Osteoblast (primary cell): Measurements from ENCODE around the gene CELF5. TPM values are rescaled to one million over a fixed set of nuclear protein-coding genes. Genes with fewer than 3 reads are reported as not detected.
A peak's percentile ranks its signal among the peaks of the same experiment; 100 is the strongest.
"Not testable (repeated sequence)": the region's sequence is repeated elsewhere in the genome, so short reads cannot be mapped to it uniquely, and the experiment has no call there.

Experiments
- DNase-seq: peaks from one replicate; pipeline ENCODE4 v3.0.0; 2011; ENCODE audit warnings: low spot score, mixed read lengths; ENCODE audit not compliant: insufficient read length; ENCODE audit errors: missing footprints
- H2AFZ ChIP-seq: 2 replicates; pipeline ENCODE4 v1.6.0; 2011; ENCODE audit warnings: mild to moderate bottlenecking, low read length
- H3K27ac ChIP-seq: 2 replicates; pipeline ENCODE4 v1.5.1; 2011; ENCODE audit warnings: mild to moderate bottlenecking, low read depth, low read length, moderate library complexity
- H3K27me3 ChIP-seq: 2 replicates; pipeline ENCODE4 v1.6.0; 2012; ENCODE audit warnings: mild to moderate bottlenecking, control low read depth, inconsistent platforms, low read length, moderate library complexity; ENCODE audit not compliant: insufficient read depth
- H3K36me3 ChIP-seq: 2 replicates; pipeline ENCODE4 v1.5.1; 2011; ENCODE audit warnings: mild to moderate bottlenecking, low read length, control low read depth, moderate library complexity; ENCODE audit not compliant: insufficient read depth
- H3K4me1 ChIP-seq: 2 replicates; pipeline ENCODE4 v1.5.1; 2011; ENCODE audit warnings: mild to moderate bottlenecking, low read length, control low read depth, moderate library complexity; ENCODE audit not compliant: insufficient read depth
- H3K4me2 ChIP-seq: 2 replicates; pipeline ENCODE4 v1.6.0; 2011; ENCODE audit warnings: mild to moderate bottlenecking, low read length; ENCODE audit not compliant: insufficient read depth
- H3K4me3 ChIP-seq: fragments of 200-600 bp; sonication (generic); 3 replicates; pipeline ENCODE4 v1.5.1; 2012; ENCODE audit warnings: mild to moderate bottlenecking, low read length, inconsistent platforms; ENCODE audit not compliant: insufficient read depth
- H3K79me2 ChIP-seq: 2 replicates; pipeline ENCODE4 v1.6.0; 2012; ENCODE audit warnings: mild to moderate bottlenecking, low read length, control low read depth, inconsistent platforms; ENCODE audit not compliant: insufficient read depth
- H3K9me3 ChIP-seq: 2 replicates; pipeline ENCODE4 v1.5.1; 2011; ENCODE audit warnings: low read depth, low read length, control low read depth
- H4K20me1 ChIP-seq: 2 replicates; pipeline ENCODE4 v1.6.0; 2012; ENCODE audit warnings: mild to moderate bottlenecking, low read length, control low read depth; ENCODE audit not compliant: insufficient read depth
- total RNA-seq: library from RNA; depleted of rRNA; stranded (reverse); fragments of >200 nt; gene quantifications from 2 replicates; pipeline ENCODE4 v1.2.3, GENCODE V29; 2012
- TF ChIP-seq, protein P1 (sequence below): IDR thresholded peaks from 2 replicates; pipeline ENCODE4 v1.5.1; 2011; ENCODE audit warnings: mild to moderate bottlenecking, low read depth, low read length, moderate library complexity; ENCODE audit errors: extremely low read depth

Gene CELF5
- total RNA-seq, 1 donor, result not detected

GRCh38 chr19:3233116-3233515 is 8.7 kb downstream of the CELF5 start:
- H3K79me2 ChIP-seq, result no peaks in the 10 kb centered on the region
- peak; percentile 42 for DNase-seq
- H3K27ac ChIP-seq, result no peak overlapping the region
- no peak overlapping the region for H3K4me2 ChIP-seq
- H2AFZ ChIP-seq, result no peak overlapping the region
- no peaks in the 10 kb centered on the region for H3K36me3 ChIP-seq
- H3K9me3 ChIP-seq, result no peaks in the 10 kb centered on the region
- no peaks in the 10 kb centered on the region for H3K4me1 ChIP-seq
- TF ChIP-seq, protein P1, sequence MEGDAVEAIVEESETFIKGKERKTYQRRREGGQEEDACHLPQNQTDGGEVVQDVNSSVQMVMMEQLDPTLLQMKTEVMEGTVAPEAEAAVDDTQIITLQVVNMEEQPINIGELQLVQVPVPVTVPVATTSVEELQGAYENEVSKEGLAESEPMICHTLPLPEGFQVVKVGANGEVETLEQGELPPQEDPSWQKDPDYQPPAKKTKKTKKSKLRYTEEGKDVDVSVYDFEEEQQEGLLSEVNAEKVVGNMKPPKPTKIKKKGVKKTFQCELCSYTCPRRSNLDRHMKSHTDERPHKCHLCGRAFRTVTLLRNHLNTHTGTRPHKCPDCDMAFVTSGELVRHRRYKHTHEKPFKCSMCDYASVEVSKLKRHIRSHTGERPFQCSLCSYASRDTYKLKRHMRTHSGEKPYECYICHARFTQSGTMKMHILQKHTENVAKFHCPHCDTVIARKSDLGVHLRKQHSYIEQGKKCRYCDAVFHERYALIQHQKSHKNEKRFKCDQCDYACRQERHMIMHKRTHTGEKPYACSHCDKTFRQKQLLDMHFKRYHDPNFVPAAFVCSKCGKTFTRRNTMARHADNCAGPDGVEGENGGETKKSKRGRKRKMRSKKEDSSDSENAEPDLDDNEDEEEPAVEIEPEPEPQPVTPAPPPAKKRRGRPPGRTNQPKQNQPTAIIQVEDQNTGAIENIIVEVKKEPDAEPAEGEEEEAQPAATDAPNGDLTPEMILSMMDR, result no peak
- H4K20me1 ChIP-seq, result no peaks in the 10 kb centered on the region
- H3K4me3 ChIP-seq, result no peak overlapping the region
- H3K27me3 ChIP-seq, result peaks cover 21% of the 10 kb centered on the region

- Histone ChIP-seq H4K20me1 (no peaks in the 10 kb centered on the region), H3K9me3 (no peaks in the 10 kb centered on the region), H3K79me2 (no peaks in the 10 kb centered on the region), H3K36me3 (no peaks in the 10 kb centered on the region), H3K4me1 (no peaks in the 10 kb centered on the region), H2AFZ (no peak overlapping the region), H3K27me3 (peaks cover 18% of the 10 kb centered on the region), H3K4me2 (no peak overlapping the region), H3K27ac (no peak overlapping the region), H3K4me3 (no peak overlapping the region)
- TF ChIP-seq, protein P1, result no peak
- no peak for DNase-seq
Observed at GRCh38 chr19:3233831-3234230, 9.4 kb downstream of the CELF5 start.

DNA sequence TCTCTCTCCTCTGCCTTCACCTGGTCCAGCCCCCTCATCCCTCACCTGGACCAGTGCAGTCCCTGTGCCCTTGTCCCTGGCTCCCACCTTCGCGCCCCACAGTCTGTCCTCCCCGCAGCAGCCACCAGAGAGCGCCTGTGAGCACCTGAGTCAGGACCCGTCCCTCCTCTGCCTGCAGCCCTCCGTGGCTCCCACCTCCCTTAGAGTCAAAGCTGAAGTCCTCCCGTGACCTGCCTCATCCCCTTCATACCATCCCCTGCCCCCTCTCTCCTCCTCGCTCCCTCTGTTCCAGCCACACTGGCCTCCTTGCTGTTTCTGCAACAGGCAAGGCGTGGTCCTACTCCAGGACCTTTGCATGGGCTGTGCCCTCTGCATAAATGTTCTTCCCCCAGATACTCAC is 10.3 kb downstream of the CELF5 start:
- Histone ChIP-seq H3K36me3 (no peaks in the 10 kb centered on the region), H3K27me3 (peaks cover 9% of the 10 kb centered on the region), H3K9me3 (no peaks in the 10 kb centered on the region), H3K4me2 (no peak overlapping the region), H3K27ac (no peak overlapping the region), H3K4me3 (no peak overlapping the region), H4K20me1 (no peaks in the 10 kb centered on the region), H3K4me1 (no peaks in the 10 kb centered on the region), H2AFZ (no peak overlapping the region), H3K79me2 (no peaks in the 10 kb centered on the region)
- TF ChIP-seq, protein P1, result peak; percentile 23
- DNase-seq, result peak; percentile 68

DNA sequence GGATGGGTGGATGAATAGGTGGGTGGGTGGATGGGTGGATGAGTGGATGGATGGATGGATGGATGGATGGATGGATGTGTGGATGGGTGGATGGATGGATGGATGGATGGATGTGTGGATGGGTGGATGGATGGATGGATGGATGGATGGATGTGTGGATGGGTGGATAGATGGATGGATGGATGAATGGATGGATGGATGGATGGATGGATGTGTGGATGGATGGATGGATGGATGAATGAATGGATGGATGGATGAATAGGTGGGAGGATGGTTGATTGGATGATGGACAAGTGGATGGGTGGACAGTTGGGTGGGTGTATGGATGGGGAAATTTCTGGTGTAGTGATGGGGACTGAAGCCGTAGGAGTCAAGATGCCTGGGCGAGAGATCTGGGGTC is 11.1 kb downstream of the CELF5 start:
- H3K9me3 ChIP-seq, H3K27me3 ChIP-seq, H2AFZ ChIP-seq, H3K36me3 ChIP-seq, H3K27ac ChIP-seq, H4K20me1 ChIP-seq, H3K79me2 ChIP-seq, H3K4me1 ChIP-seq, H3K4me3 ChIP-seq, H3K4me2 ChIP-seq, DNase-seq: not testable (repeated sequence)
